ENCODE data around the gene PRSS57. TPM values are rescaled to one million over a fixed set of nuclear protein-coding genes. Genes with fewer than 3 reads are reported as not detected.
"Not testable (repeated sequence)": the region's sequence is repeated elsewhere in the genome, so short reads cannot be mapped to it uniquely, and the experiment has no call there.

Gene PRSS57
- total RNA-seq (2014; rRNA removed; shearing (Covaris generic)): not detected in 2 replicates

DNA sequence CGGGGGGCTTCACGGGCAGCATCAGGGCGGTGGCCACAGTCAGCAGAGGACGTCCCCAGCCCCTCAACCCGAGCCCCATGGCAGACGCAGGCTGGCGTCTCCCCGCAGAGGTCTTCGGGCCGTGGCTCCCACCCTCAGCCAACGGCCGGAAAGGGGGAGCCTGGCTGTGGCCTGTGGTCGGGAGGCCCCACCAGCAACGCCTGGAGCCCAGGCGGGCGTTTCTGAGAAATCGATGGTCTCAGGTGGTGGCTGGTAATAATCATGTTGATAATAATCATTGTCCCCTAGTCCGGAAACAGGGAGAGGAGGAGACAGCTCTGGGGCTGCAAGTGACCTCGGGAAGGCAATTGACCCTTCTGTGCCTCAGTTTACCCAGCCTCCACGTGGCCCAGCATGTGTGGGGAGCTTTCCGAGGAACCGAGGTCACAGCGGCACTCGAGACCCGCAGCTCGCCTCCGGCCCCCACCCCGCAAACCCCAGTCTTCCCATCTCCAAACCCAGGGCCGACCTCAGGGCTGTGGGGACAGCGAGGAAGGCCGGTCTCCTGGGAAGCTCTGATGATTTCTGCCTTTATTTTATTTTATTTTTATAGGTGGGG is at the start of gene PRSS57:
Gene PRSS57, minus strand, starts transcription at position 101 of the 598 bp plus-strand sequence. Its CDS starts 22 bp downstream, at position 79.
- no peak for DNase-seq (ENCODE audit: low spot score)

DNA sequence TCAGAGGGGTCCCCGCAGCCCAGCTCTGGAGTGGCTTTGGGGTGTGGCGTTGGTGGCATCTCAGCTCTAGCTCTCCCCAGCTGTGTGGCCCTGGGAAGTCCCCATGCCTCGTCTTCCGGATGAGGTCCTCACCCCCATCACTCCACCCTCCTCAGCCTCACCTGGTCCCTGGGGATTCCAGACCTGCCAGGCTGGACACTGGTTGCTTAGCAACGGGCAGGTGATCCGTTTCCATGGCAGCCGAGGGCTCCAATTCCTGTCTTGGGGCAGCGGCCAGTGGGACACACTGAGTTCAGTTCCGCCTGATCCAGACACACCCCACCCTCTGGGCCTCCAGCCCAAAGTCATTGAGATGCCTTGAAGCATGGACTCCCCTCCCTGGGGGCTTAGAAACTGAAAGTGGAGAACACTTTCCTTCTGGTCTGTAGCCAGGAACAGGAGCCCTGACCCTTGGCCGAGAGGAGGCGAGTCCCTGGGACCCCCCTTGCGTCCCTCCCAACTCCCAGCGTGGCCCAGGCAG is 48.0 kb upstream of the PRSS57 start:
- DNase-seq (ENCODE audit: low spot score): no peak

DNA sequence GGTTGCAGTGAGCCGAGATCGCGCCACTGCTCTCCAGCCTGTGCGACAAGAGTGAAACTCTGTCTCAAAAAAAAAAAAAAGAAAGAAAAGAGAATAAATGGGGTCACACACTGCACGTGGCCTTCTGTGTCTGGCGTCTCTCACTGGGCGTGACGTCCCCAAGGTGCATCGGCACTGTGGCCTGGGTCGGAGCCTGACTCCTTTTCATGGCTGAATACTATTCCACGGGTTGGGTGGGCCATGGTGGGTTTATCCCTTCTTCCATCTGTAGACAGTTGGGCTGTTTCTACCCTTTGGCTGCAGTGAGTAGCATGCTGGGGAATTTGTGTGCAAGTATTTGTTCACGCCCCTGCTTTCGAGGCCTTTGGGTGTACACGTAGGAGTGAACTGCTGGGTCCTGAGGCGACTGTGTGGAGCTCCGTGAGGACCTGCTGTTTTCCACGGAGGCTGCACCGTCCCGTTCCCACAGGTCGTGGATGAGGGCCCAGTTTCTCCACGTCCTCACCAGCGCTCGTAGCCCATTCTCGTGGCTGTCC is 47.4 kb upstream of the PRSS57 start:
- DNase-seq (ENCODE audit: low spot score): no peak

DNA sequence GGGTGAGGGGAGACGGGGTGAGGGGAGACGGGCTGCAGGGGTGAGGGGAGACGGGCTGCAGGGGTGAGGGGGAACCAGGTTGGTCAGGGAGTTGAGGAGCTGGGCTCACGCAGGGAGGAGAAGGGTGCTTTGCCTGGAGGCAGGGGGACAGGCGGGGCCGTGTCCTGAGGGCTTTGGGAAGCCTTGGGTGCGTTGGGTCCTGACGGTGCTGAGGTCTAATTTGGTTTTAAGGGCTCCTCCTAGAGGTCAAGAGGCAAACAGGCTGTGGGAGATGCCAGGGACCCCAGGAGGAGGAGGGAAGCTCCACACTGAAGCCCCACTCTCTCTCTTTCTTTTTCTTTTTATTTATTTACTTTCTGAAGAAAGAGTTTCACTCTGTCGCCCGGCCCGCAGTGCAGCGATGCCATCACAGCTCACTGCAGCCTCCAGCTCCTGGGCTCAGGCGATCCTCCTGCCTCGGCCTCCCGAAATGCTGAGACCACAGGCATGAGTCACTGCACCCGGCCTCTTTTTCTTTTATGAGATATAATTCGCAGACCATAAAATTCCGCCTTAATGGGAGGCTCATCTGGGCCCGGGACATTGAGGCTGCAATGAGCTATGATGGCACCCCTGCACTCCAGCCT is 46.4 kb upstream of the PRSS57 start:
- no peak for DNase-seq (ENCODE audit: low spot score)

DNA sequence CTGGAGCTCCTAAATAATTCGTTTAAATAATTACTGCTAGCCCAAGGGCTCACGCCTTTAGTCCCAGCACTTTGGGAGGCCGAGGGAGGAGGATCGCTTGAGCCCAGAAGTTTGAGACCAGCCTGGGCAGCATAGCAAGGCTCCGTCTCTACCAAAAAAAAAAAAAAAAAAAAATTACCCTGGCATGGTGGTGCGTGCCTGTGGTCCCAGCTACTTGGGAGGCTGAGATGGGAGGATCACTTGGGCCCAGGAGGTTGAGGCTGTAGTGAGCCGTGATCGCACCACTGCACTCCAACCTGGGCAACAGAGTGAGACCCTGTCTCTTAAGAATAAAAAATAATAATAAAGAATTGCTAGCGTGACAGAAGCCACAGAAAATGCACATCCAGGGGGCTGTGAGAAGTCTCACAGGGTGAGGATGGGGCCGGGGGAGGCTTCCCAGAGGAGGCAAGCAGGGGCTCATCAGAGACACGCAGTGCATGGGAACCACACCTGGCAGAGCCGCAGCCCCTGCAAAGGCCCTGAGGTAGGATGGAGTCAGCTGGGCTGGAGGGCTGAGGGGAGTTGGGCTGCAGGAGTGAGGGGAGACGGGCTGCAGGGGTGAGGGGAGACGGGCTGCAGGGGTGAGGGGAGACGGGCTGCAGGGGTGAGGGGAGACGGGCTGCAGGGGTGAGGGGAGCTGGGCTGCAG is 45.7 kb upstream of the PRSS57 start:
- not testable (repeated sequence) for DNase-seq (ENCODE audit: low spot score)

DNA sequence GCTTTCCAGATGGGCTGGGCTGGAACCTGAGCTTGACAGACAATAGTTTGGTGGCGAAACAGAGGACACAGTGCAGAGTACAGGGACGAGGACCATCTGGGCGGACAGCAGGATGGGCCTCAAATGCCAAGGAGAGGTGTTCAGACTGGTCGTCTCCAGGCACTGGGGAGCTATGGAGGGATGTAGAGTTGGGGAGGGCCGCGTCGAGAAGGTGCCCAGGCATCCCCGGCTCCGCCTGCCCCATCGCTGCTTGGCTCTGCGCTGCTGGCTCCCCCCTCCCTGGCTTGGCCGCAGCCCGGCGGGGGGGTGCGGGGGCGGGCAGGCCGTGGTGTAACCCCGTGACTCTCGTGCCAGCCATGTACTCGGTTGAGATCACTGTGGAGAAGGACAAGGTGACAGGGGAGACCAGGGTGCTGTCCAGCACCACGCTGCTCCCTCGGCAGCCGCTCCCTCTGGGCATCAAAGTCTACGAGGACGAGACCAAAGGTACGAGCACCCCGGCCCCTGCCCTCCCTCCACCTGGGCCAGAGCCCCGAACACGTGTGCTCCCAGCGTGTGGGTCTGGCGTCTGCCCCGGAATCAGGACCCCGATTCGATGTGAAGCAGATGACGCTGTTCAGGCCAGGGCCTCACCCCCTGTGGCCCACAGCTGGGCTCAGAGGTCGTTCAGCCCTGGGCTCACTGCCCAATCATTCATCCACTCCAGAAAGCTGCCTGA is 44.9 kb upstream of the PRSS57 start:
- DNase-seq (ENCODE audit: low spot score): no peak

DNA sequence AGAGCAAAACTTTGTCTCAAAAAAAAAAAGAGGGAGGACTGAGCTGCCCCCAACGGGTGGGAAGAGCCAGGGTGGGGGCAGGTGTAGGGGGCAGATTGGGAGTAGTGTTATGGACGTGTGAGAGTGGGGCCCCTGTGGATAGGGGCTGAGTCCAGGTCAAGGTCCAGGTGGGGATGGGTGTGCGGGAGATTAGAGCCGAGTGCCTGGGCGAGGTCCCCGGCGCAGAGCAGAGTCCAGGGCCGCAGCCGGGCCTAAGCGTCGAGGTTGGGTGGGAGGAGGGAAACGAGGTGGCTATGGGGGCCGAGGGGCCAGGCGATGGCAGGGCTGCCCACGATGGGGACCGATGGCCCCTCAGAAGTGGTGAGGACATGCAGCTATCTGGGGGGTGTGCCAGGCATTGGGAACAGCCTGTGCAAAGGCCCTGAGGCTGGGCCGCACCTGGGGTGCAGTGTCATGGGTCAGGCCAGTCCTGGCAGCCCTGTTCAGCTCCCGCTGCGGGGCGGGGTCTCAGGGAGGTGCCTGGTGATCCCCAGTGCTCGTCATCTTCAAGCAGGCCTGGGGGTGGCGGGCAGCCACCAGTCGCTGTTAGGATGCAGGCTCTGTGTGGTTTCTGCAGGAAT is 43.4 kb upstream of the PRSS57 start:
- no peak for DNase-seq (ENCODE audit: low spot score)

DNA sequence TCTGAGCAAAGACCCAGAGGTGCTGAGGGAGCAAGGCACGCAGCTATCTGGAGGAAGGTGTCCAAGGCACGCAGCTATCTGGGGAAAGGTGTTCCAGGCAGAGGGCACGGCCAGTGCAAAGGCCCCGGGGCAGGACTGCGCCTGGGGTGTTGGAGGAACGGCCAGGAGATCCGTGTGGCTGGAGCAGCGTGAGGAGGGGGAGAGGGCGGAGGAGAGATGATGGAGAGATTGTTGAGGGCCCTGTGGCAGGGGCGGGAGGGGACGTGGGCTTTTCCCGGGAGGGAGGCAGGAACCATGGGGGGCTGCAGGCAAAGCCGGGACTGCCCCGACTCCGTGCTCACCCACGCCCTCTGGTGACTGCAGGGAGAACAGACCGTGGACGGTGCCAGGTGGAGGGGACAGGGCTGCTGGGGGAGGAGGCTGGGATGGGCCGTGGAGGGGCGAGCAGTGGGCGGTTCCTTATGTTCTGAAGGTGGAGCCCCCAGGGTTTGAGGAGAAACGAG is 42.4 kb upstream of the PRSS57 start:
- no peak for DNase-seq (ENCODE audit: low spot score)

DNA sequence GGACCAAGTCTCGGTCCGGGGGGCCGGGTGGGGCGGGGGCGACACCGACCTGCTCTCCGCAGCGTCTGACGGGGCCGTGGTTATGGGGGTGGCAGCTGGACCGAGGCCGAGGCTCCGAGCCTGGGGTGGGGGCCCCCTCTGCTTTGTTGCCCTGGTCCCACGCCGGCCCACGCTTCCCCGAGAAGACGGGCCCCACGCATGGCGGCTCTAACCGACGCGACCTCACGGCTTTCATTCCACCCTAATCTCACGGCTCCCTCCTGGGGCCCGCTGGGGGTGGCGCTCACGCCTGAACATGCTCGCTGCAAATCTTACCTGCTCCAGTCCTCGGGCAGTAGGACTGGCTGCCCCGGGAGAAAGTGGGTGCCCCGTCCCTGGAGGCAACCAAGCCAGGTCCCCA is 40.9 kb upstream of the PRSS57 start:
- DNase-seq (ENCODE audit: low spot score): no peak

DNA sequence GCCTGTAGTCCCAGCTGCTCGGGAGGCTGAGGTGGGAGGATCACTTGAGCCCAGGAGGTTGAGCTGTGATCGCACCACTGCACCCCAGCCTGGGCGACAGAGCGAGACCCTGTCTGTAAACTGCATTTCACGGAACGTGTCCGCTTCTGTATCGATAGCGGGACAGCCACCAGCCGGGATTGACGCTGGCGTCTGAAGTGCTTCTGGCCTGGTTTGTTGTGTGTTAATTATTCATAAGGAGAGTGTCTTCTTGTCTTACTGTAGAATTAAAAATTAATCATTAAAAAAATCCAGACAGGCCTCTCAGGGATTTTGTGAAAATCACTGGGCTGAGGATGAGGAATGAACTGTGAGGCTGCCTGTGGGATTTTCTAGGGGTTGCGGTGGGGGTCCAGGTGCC is 39.5 kb upstream of the PRSS57 start:
- DNase-seq (ENCODE audit: low spot score): no peak

DNA sequence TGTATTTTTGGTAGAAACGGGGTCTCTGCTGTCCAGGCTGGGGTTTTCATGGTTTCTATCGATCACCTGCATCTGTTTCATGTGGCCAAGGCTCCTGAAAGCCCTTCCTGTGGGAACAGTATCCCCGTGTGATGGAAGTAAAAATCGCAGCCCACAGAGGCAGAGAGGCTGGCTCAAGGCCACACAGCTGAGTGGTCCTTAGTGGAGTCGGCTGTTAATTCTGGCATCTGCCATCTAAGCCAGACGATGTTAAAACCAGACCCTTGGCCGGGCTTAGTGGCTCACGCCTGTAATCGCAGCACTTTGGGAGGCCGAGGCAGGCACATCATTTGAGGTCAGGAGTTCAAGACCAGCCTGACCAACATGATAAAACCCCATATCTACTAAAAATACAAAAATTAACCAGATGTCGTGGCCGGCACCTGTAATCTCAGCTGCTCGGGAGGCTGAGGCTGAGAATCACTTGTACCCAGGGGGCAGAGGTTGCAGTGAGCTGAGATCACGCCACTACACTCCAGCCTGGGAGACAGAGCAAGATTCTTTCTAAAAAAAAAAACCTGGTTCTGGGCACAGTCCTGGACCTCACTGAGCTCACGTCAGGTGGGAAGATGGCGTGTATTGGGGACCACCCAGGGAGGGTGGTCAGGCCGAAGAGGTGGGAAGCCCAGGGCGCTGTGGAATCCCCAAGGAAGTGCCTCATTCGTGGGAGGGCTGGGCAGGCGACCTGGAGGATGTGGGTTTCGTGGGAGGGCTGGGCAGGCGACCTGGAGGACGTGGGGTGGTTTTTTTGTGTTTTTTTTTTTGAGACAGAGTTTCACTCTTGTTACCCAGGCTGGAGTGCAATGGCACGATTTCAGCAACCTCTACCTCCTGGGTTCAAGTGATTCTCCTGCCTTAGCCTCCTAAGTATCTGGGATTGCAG is 37.2 kb upstream of the PRSS57 start:
- DNase-seq (ENCODE audit: low spot score): no peak

DNA sequence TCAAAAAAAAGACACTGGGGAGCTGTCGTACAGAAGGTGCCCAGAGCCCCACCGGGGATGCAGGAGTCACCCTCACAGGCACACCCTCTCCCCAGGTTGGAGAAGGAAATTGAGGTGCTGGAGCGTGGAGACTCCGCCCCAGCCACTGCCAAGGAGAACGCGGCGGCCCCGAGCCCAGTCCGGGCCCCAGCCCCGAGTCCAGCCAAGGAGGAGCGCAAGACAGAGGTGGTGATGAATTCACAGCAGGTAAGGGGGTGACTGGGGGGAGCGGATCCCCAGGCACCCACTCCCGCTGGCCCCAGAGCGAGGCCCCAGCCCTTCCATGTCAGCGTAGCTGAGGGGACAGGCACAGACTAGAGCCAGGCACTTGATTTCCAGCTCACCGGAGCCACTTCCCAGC is 35.7 kb upstream of the PRSS57 start:
- DNase-seq (ENCODE audit: low spot score): no peak

DNA sequence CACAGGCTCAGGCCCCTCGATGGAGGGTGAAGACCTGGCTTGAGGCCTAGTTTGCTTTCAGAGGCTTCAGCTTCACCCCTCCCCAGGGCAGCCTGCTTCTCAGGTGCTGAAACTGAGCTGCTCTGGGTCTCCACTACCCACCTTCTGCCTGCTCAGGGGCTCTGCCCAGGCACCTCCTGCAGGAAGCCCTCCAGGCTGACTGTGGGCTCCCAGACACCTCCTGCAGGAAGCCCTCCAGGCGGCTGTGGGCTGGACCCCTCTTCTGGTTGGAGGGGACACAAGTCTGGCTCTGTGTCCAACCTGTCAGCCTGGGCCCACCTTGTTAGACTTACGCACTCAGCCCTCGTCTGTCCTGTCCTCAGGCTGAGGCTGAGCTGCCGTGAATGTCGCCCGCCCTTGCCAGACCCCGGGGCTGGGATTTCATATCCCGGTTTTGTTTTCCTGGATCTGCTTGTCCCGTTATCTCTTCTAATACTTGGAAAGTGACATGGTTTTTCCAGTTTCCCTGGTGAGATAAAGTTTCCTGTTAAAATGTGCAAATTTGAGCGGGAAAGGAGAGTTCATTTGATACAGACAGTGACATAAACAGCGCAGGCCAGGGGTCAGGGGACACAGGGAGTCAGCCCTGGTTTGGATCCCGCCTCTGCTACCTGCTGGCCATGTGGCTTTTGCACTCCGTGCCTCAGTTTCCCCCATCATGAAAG is 34.9 kb upstream of the PRSS57 start:
- DNase-seq (ENCODE audit: low spot score): no peak

DNA sequence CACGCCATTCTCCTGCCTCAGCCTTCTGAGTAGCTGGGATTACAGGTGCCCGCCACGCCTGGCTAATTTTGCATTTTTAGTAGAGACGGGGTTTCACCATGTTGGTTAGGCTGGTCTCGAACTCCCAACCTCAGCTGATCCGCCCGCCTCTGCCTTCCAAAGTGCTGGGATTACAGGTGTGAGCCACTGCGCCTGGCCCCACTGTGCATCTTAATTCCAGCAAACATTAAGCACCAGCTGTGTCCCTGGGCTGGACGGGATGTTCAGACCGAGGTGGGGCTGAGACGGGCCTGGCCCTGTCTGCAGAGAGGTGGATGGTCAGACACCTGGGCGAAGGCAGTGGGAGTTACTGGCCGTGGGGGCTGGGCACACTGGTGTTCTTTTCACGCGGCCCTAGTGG is 34.3 kb upstream of the PRSS57 start:
- not testable (repeated sequence) for DNase-seq (ENCODE audit: low spot score)

DNA sequence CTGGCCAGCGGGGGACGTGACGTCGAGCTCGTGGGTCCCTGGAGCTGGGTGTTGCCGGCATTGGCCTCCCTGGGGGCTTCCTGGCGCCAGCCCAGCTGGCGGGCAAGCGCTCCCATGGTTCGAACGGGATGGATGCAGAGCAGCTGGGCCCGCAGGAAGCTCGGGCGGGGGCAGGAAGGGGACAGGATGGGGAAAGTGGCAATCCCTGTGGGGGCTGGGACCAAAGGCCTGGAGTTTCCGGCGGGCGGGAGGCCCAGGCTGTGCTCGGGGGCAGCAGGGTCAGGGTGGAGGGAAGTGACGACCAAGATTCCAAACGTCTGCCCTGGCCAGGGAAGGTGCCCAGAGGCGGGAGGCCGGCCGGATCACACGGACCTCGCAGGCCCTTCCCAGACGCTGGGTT is 32.8 kb upstream of the PRSS57 start:
- no peak for DNase-seq (ENCODE audit: low spot score)

DNA sequence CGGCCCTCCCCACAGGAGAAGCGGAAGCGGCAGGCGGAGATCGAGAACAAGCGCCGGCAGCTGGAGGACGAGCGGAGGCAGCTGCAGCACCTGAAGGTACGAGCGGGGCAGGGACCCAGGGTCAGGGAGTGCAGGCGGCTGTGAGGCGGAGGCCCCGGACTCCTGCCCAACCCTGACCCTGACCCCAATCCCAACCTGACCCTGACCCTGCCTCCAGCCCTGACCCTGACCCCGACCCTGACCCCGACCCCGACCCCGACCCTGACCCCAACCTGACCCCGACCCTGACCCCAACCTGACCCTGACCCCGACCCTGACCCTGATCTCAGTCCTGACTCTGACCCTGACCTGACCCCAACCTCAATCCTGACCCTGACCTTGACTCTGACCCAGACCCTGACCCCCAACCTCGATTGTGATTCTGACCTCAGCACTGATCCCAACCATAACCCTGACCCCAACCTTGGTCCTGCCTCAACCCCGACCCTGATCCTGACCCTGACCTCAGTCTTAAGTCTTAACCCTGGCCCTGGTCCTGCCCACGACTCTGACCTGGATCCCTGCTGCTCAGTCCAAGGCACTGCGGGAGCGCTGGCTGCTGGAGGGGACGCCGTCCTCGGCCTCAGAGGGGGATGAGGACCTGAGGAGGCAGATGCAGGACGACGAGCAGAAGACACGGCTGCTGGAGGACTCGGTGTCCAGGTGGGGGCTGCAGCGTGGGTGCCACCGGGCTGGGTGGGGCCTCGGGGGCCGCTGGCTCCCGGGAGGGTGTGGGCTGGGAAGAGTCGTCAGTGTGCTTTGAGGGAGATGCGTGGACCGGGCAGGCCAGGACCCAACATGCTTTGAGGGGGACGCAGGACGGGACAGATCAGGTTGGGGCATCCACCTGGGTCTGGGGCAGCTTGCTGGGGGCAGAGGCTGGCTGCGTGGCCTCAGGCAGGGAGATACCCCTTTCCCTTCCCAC is 32.0 kb upstream of the PRSS57 start:
- no peak for DNase-seq (ENCODE audit: low spot score)

DNA sequence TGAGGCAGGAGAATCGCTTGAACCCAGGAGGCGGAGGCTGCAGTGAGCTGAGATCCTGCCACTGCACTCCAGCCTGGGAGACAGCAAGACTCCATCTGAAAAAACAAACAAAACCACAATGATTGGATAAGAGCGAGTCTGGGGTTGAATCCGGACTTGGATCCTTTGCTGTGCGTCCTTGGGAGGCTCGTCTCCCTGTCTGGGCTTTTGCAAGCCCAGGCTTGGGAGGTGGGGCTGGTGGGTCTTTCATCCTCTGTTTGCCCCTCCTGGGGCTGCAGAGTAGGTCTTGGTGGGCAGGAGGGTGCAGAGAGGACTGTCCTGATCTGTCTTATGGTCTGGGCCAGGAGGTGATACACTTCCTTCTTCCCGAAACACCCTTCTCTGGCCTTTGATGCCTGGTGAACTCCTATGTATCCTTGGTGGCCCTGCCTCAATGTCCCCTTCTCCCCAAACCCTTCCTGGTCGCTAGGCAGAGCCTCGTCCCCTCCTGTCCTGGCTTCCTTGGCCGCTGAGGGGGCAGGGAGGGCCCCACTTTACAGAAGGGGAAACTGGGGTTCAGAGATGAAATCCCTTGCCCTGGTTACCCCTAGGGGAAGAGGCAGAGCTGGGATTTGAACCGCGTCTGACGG is 30.3 kb upstream of the PRSS57 start:
- no peak for DNase-seq (ENCODE audit: low spot score)

DNA sequence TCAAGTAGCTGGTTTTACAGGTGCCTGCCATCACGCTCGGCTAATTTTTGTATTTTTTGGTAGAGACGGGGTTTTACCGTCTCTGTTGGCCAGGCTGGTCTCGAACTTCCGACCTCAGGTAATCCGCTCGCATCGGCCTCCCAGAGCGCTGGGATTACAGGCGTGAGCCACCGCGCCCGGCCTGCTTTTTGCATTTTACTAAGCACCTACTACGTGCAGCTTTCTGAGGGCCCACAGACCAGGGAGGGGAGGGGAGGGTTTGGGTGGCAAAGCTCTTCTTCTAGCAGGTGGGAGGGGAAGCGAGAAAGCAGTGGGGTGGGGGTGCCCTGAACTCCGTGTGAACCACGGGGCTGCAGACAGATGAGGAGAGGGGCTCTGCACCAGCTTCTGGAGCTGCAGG is 28.5 kb upstream of the PRSS57 start:
- DNase-seq (ENCODE audit: low spot score): no peak
